DND-41 (cell line): ENCODE results near the gene LLGL2.

Experiments used
- ATAC-seq: fragments of 200-7000 bp; cut with Tn5 transposase; 3 replicates; pipeline ENCODE4 v1.9.1; 2021; ENCODE audit warnings: low read depth; ENCODE audit not compliant: insufficient read depth
- DNase-seq: peaks from one replicate; pipeline ENCODE4 v3.0.0-alpha.2; 2020
- H2AFZ ChIP-seq: 2 replicates; pipeline ENCODE4 v1.6.0; 2012; ENCODE audit warnings: low read depth, low read length
- H3K27ac ChIP-seq: 2 replicates; pipeline ENCODE4 v1.5.1; 2012; ENCODE audit warnings: low read length, inconsistent platforms
- H3K27me3 ChIP-seq: fragments of 200-600 bp; sonication (generic); 2 replicates; pipeline ENCODE4 v1.6.0; 2012; ENCODE audit warnings: low read length, mild to moderate bottlenecking, inconsistent platforms; ENCODE audit not compliant: insufficient read depth, poor library complexity
- H3K36me3 ChIP-seq: 2 replicates; pipeline ENCODE4 v1.5.1; 2012; ENCODE audit warnings: low read length, inconsistent platforms; ENCODE audit not compliant: insufficient read depth
- H3K4me1 ChIP-seq: 2 replicates; pipeline ENCODE4 v1.5.1; 2012; ENCODE audit warnings: mild to moderate bottlenecking, low read length; ENCODE audit not compliant: insufficient read depth
- H3K4me2 ChIP-seq: 2 replicates; pipeline ENCODE4 v1.6.0; 2012; ENCODE audit warnings: mild to moderate bottlenecking, moderate library complexity, low read length, inconsistent platforms; ENCODE audit not compliant: insufficient read depth
- H3K4me3 ChIP-seq, 2 experiments: fragments of 200-600 bp in 1 of 2; shearing (Covaris generic) in 1 of 2; 2 replicates each; pipeline ENCODE4 v1.5.1; 2012 to 2016; ENCODE audit warnings: inconsistent platforms in 2 of 2, low read length in 2 of 2, mild to moderate bottlenecking in 2 of 2, low read depth in 1 of 2, moderate library complexity in 1 of 2
- H3K79me2 ChIP-seq: 2 replicates; pipeline ENCODE4 v1.6.0; 2012; ENCODE audit warnings: low read length, inconsistent platforms; ENCODE audit not compliant: insufficient read depth
- H3K9ac ChIP-seq: 2 replicates; pipeline ENCODE4 v1.6.0; 2012; ENCODE audit warnings: low read depth, mild to moderate bottlenecking, inconsistent platforms, low read length, moderate library complexity
- H3K9me3 ChIP-seq: 2 replicates; pipeline ENCODE4 v1.5.1; 2012; ENCODE audit warnings: low read length, moderate library complexity, mild to moderate bottlenecking, inconsistent platforms; ENCODE audit not compliant: insufficient read depth, severe bottlenecking
- H4K20me1 ChIP-seq: 2 replicates; pipeline ENCODE4 v1.6.0; 2012; ENCODE audit warnings: low read length; ENCODE audit not compliant: insufficient read depth
- EZH2 ChIP-seq: IDR thresholded peaks from 3 replicates; pipeline ENCODE4 v1.6.1; 2012; ENCODE audit warnings: borderline replicate concordance, low read depth, mild to moderate bottlenecking, moderate library complexity, low read length, inconsistent platforms; ENCODE audit not compliant: severe bottlenecking
- TF ChIP-seq, protein P1 (sequence below): IDR thresholded peaks from 2 replicates; pipeline ENCODE4 v1.5.1; 2012; ENCODE audit warnings: borderline replicate concordance, low read length, moderate library complexity, mild to moderate bottlenecking; ENCODE audit not compliant: poor library complexity, severe bottlenecking; ENCODE audit errors: extremely low read depth

LLGL2 gene

DNA sequence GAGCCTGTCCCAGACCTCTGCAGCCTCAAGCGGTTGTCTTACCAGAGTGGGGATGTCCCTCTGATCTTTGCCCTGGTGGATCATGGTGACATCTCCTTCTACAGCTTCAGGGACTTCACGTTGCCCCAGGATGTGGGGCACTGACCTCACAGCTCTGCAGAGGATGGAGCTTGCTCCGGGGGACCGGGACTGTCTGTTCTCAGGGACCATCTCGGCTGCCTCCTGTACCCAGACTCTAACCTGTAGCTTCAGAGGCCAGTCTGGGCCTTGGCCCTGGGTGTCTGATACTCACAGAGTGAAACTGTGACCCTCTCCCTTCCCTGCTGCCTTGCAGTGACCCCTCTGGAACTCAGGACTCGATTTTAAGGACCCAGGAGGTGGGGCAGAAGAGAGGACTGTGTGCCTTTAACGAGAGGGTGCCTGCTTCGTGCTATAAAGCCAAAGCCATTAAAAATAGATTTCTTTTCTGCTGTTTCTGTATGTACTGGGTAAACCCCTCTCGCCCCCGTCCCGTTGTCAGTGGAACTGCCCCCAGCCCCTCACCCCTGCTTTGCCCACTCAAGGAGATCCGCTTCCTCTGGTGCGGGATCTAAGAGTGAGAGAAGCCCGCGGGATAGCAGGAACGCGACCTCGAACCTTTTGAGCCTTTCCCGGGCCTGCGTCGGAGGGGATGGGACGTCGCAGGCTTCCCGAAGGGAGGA, 1.1 kb upstream of the LLGL2 start:
- no peak for DNase-seq
- no peak overlapping the region for H3K9ac ChIP-seq
- H4K20me1 ChIP-seq, result no peaks in the 10 kb centered on the region; the same call in none of the 2 replicates
- no peak for ATAC-seq
- no peak overlapping the region for H3K4me2 ChIP-seq
- H3K4me1 ChIP-seq, result no peaks in the 10 kb centered on the region
- H3K27me3 ChIP-seq, result no peaks in the 10 kb centered on the region
- H3K27ac ChIP-seq, result no peak overlapping the region
- no peak for TF ChIP-seq EZH2
- TF ChIP-seq, protein P1, sequence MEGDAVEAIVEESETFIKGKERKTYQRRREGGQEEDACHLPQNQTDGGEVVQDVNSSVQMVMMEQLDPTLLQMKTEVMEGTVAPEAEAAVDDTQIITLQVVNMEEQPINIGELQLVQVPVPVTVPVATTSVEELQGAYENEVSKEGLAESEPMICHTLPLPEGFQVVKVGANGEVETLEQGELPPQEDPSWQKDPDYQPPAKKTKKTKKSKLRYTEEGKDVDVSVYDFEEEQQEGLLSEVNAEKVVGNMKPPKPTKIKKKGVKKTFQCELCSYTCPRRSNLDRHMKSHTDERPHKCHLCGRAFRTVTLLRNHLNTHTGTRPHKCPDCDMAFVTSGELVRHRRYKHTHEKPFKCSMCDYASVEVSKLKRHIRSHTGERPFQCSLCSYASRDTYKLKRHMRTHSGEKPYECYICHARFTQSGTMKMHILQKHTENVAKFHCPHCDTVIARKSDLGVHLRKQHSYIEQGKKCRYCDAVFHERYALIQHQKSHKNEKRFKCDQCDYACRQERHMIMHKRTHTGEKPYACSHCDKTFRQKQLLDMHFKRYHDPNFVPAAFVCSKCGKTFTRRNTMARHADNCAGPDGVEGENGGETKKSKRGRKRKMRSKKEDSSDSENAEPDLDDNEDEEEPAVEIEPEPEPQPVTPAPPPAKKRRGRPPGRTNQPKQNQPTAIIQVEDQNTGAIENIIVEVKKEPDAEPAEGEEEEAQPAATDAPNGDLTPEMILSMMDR, result no peak
- no peak overlapping the region for H2AFZ ChIP-seq
- H3K4me3 ChIP-seq, result no peak overlapping the region
- H3K79me2 ChIP-seq, result no peaks in the 10 kb centered on the region
- H3K36me3 ChIP-seq, result peaks cover 41% of the 10 kb centered on the region
- no peaks in the 10 kb centered on the region for H3K9me3 ChIP-seq

DNA sequence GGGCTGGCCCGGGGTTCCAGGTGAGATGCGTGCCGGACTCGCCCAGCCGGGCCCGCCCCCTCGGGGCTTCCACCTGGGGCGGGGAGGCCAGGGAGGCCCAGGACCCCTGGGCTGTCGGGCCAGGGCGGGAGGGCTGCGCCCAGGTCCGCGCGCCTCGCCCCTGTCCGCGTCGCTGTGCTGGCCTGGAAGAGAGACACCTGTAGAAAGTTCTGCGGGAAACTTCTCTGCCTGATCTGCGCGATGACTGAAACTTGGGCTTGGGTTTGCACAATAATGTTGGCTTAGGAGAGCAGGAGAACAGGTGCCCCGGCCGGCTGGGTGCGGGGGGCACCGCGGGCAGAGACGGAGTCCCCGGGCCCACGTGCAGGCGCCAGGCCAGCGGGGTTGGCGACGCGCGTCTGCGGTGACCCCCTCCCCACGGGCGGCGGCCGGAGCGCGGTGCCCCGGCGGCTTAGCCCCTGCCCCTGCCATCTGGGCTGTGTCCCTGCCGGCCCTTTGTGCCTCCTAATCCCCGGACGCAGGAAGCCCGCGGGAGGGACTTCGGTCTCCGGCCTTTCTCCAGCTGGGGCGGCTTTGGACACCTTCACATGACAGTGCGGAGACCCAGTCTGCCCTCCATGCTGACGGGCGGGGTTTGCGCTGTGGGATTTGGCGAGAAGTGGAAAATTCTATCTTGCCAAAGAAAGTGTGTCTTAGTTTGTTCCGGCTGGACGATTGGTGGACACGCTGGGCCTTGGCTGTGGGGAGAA, 483 bp downstream of the LLGL2 start:
- DNase-seq (no peak), ATAC-seq (no peak)
- no peak overlapping the region for H3K9ac ChIP-seq
- no peak overlapping the region for H2AFZ ChIP-seq
- no peaks in the 10 kb centered on the region for H3K27me3 ChIP-seq
- no peaks in the 10 kb centered on the region for H3K9me3 ChIP-seq
- TF ChIP-seq, protein P1, result no peak
- TF ChIP-seq EZH2, result no peak
- no peaks in the 10 kb centered on the region for H3K79me2 ChIP-seq
- no peak overlapping the region for H3K27ac ChIP-seq
- H3K36me3 ChIP-seq, result peaks cover 30% of the 10 kb centered on the region
- H3K4me3 ChIP-seq, result no peak overlapping the region
- no peaks in the 10 kb centered on the region; the same call in none of the 2 replicates for H4K20me1 ChIP-seq
- H3K4me1 ChIP-seq, result no peaks in the 10 kb centered on the region
- H3K4me2 ChIP-seq, result no peak overlapping the region

DNA sequence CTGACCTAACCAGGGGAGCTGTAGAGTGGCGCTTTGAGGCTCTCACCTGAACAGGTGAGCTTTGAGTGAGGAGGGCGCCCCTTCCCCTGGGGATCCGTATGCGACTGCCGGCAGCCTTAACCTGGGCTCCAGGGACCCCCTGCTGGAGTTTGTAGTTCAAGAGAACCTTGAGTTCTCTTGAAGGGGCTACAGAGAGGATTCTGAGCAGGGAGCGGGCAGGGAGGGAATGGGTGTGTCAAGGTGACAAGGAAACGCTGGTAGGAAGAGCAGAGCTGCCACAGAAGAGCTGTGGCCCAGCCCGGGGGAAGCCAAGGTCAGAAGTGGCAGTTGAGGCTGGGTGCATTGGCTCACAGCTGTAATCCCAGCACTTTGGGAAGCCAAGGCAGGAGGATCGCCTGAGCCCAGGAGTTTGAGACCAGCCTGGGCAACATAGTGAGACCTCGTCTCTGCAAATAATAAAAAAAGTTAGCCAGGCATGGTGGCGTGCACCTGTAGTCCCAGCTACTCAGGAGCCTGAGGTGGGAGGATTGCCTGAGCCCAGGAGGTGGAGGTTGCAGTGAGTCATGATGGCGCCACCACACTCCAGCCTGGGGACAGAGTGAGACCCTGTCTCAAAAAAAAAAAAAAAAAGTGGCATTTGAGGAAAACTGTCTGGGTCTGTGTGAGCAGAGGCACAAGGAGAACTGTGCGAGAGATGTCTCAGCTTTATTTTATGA, 1.2 kb downstream of the LLGL2 start:
- Histone ChIP-seq H3K4me3 (no peak overlapping the region), H3K9me3 (no peaks in the 10 kb centered on the region), H3K27ac (no peak overlapping the region), H3K4me1 (no peaks in the 10 kb centered on the region), H3K79me2 (no peaks in the 10 kb centered on the region), H3K36me3 (peaks cover 23% of the 10 kb centered on the region), H3K4me2 (no peak overlapping the region), H4K20me1 (no peaks in the 10 kb centered on the region; the same call in none of the 2 replicates), H3K9ac (no peak overlapping the region), H3K27me3 (no peaks in the 10 kb centered on the region), H2AFZ (no peak overlapping the region)
- TF ChIP-seq, protein P1, result no peak
- TF ChIP-seq EZH2, result no peak
- no peak for ATAC-seq
- no peak for DNase-seq
